ENCODE data around the gene C6orf15. TPM values are rescaled to one million over a fixed set of nuclear protein-coding genes. Genes with fewer than 3 reads are reported as not detected.

C6orf15 gene
- total and polyA plus RNA-seq, 2 donors (not counting 3 experiments of a cell fraction or from before 2014, with no cell fraction given) = not detected

GRCh38 chr6:31087494-31088089 is 24.8 kb downstream of the C6orf15 start:
- peak; percentile 89 for FAIRE-seq
- Histone ChIP-seq H3K9me3 (replicated peaks; ENCODE audit: control insufficient read depth, insufficient read depth, low read length) (no peaks in the 10 kb centered on the region), H3K9me1 (replicated peaks; ENCODE audit: control insufficient read depth, extremely low read depth, insufficient read depth, low read length) (no peaks in the 10 kb centered on the region), H3K27me3 (ENCODE audit: control insufficient read depth in 2 of 2, insufficient read depth in 2 of 2, low read length in 2 of 2) (no peaks in the 10 kb centered on the region), H3K4me3 (replicated peaks in 1 of 3; ENCODE audit: insufficient read depth in 1 of 3, low read depth in 1 of 3, low read length in 3 of 3) (peak overlapping the region in 1 of 3 experiments; percentile 42), H4K20me1 (replicated peaks; ENCODE audit: control insufficient read depth, extremely low read depth, insufficient read depth, low read length) (no peaks in the 10 kb centered on the region), H3K4me1 (ENCODE audit: control insufficient read depth, extremely low read depth, insufficient read depth, low read length) (peaks cover 12% of the 10 kb centered on the region), H3K79me2 (ENCODE audit: control insufficient read depth, insufficient read depth, low read length) (no peaks in the 10 kb centered on the region), H3K4me2 (ENCODE audit: insufficient read depth, low read length) (peak overlapping the region; percentile 96), H2AFZ (ENCODE audit: low read depth, low read length) (no peak overlapping the region), H3K27ac (ENCODE audit: insufficient read depth, low read depth, low read length) (peak overlapping the region; percentile 84), H3K36me3 (ENCODE audit: control insufficient read depth in 2 of 2, extremely low read depth in 1 of 2, insufficient read depth in 2 of 2, low read length in 2 of 2) (no peaks in the 10 kb centered on the region), H3K9ac (replicated peaks; ENCODE audit: extremely low read depth, insufficient read depth, low read length) (peak overlapping the region; percentile 73)
- intact Hi-C loops (cut with micrococcal nuclease) = loop anchor here (1.0 to 10.0 kb wide), 9 partner anchors 27 to 603 kb away; partner anchors contain the start of genes FLOT1, HLA-E, IER3 and PSORS1C1
- DNase-seq (ENCODE audit: low read depth, low spot score) = peak; percentile 93
- CTCF ChIA-PET = interaction anchor here (0.6 to 2.9 kb wide), 78 partner anchors 9 to 634 kb away, joined by 3 to 142 read pairs (median 5); partner anchors contain the start of genes C6orf15, DDR1, DHX16 and FLOT1
- dilution Hi-C loops (cut with MboI; ENCODE audit: extremely low pct_ligation_motif_present, low sequenced_read_pairs) = no loop called here
- POLR2A ChIA-PET = interaction anchor here (0.6 to 1.0 kb wide), 5 partner anchors 15 to 390 kb away, joined by 3 to 7 read pairs (median 3); partner anchors contain the start of gene PSORS1C1
- TF ChIP-seq POLR2AphosphoS5 (IDR thresholded peaks at IDR 0.05; ENCODE audit: insufficient read depth, low read depth, low read length) (no peak), POLR2A (IDR thresholded peaks at IDR 0.05; ENCODE audit: low read depth, low read length) (no peak), MYC (IDR thresholded peaks at IDR 0.05; ENCODE audit: low read depth, low read length) (no peak), FOS (IDR thresholded peaks at IDR 0.05; ENCODE audit: borderline replicate concordance, insufficient read depth, low read length) (peak; percentile 41), MAX (IDR thresholded peaks at IDR 0.05; ENCODE audit: insufficient read depth, insufficient read length) (no peak), EZH2 (IDR thresholded peaks at IDR 0.05; ENCODE audit: borderline replicate concordance, low read depth, low read length, severe bottlenecking) (no peak), GATA2 (IDR thresholded peaks at IDR 0.05; ENCODE audit: insufficient read depth, insufficient read length, low read depth, low read length) (no peak), CTCF (IDR thresholded peaks at IDR 0.05; ENCODE audit: extremely low read depth in 1 of 2, insufficient read depth in 1 of 2, low read depth in 1 of 2, low read length in 2 of 2) (peak; percentile 72 to 74), JUN (IDR thresholded peaks at IDR 0.05; ENCODE audit: borderline replicate concordance, insufficient read depth, insufficient read length, low read depth) (no peak)
- no TSS peak for BruUV-seq (replicated peaks)

Measured in endothelial cell of umbilical vein (primary cell).